IPS DF 4.7 (cell line): ENCODE results near the gene TUBA4B.

Experiments used
- DNase-seq: peaks from one replicate; pipeline ENCODE4 v3.0.0-alpha.2; 2013; ENCODE audit warnings: low spot score; ENCODE audit errors: extremely low read depth

TUBA4B gene

DNA sequence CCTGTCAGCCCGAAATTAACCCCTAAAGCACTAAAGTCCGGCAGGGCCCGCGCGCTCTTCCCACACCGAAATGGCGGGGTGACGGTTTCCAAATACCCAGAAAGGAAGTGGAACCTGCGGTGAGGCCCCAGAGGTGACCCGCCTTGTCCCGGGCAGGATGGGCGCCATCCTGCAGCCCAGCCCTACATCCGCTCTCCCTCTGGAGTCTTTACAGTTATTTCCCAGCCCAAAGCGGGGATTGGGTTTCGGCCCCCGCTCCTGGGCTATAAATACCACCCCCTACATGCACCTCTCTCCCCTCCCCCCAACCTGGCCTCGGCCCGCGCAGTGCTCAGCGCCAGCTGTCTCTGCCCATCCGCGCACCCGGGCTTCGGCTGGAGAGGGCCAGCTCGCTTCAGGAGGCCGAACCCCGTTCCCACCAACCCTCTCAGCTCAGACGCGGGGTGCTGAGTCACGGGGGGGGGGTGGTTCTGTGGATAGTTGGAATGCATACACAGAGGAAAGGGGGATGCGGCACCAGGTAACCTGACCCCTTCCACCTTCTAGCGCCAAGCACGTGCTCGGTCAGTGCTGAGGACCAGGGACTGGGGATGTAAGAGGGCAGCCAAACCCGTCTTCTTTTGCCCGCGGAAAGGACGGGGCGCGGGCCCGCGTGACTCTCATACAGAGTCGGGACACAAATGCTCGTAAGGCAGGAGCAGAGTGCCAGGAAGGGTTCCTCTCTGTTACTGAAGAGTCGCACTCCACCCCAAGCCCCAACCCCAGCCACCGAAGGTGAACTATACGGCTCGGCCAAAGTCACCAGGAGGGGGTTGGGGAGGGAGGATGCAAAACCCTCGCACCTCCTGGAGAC, at the start of gene TUBA4B:
TUBA4B (plus strand) TSS at position 344 of the 853 bp plus-strand sequence; CDS start at position 509, 165 bp downstream.
- DNase-seq: no peak

DNA sequence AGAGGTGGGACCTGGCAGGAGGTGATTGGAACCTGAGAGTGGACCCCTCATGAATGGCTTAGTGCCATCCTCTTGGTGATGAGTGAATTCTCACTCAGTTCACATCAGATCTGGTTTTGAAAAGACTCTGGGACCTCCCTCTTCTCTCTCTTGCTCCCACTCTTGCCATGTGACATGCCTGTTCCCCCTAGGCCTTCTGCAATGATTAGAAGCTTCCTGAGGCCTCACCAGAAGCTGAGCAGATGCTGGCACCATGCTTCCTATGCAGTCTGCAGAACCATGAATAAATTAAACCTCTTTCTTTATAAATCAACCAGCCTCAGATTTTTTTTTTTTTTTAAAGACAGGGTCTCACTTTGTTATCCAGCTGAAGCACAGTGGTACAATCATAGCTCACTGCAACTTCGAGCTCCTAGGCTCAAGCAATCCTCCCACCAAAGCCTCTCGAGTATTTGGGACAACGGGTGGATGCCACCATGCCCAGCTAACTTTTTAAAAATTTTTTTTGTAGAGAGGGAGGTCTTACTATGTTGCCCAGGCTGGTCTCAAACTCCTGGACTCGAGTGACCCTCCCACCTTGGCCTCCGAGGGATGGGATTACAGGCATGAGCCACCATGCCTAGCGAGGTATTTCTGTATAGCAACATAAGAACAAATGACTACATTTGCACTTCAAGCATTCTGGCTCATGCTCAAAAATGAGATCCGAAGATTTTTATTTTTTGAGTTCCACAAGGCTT, 48.4 kb upstream of the TUBA4B start:
- DNase-seq: no peak

DNA sequence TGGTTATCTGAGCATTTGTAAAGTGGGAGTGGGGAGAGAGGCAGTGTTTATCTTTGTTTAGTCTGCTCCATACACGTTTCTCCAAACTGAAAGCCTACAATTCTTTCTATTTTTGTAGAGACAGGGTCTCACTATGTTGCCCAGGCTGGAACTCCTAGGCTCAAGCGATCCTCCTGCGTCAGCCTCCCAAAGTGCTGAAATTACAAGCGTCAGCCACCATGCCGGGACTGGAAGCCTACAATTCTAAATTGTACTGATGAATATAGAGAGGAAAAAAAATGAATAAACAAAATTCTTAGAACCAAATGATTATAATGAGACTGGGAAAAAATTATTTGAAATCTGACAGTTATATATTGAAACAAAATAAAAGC, 47.9 kb upstream of the TUBA4B start:
- DNase-seq: no peak

DNA sequence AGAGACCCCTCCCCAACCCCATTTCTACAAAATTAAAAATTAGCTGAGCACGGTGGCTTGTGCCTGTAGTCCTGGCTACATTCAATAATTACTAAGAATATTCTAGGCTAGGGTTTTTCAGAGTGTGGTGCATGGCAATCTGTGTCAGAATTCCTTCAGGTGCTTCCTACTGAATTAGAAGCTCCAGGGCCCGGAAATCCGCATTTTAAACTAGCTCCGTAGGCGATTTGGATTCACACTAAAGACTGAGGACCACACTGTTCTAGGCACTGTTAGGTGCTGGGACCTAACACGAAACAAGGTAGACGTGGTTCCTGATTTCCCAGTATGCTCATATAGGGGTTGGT, 47.1 kb upstream of the TUBA4B start:
- DNase-seq: no peak

DNA sequence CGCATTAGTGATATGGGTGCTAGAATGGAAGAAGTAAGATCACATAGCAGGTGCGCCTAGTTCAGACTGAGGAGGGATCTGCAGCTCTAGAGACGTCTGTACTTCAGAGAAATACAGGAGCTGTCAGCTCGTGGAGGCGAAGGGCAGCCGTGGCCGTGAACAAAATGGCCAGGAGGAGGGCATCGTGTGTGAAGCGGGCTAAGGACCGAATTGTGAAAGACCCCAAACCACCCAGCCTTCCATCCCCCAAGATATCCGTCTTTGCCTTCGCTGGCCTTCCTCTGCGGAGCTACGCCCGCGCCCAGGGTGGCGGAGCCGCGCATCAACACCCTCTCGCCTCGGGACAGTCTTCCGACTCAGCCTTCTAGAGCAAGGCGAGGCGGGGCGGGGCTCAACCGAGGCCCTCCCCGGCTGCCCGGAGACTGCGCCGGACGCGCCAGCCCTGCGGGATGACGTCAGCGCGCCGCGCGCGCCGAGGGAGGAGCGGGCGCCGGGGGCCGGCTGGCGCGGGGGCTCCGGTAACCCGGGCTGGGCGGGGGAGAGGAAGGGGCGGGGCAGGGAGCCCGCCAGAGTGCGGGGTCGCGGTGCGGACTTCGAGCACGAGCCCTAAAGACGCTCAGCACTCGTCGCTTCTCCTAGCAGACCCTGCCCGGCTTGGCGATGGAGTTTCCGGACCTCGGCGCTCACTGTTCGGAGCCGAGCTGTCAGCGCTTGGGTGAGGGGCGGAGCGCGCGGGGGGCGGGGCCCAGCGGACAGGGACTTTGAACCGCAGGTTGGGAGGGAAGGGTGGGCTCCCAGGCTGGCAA, 46.5 kb upstream of the TUBA4B start, which contains the start of gene ZFAND2B:
ZFAND2B (plus strand) TSS at position 455 of the 806 bp plus-strand sequence; CDS start at position 661, 206 bp downstream.
- no peak for DNase-seq

DNA sequence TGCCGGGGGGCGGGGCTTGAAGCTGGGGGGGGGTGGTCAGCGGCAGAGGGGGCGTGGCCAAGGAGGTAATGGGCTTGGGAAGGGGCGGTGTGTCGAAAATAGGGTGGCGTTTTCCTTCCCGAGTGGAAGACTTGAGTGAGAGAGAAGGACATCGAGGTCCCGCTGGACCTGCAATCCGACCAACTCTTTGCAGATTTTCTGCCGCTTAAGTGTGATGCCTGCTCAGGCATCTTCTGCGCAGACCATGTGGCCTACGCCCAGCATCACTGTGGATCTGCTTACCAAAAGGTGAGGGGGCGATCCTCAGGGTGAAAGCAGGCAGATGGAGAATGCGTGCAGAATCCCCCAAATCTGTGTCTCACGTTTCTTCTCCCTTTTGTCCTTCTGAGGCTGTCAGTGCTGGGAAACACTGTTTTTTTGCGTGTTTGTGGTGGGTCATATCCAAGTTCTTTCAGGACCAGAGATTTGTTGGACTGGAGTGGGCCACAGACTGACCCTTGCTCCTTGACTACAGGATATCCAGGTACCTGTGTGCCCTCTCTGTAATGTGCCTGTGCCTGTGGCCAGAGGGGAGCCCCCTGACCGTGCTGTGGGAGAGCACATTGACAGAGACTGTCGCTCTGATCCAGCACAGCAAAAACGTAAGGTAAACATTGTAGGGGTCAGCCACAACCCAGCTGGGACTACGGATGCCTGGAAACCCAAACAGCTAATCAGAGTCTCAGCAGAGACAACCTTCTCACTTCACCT, 45.7 kb upstream of the TUBA4B start:
- no peak for DNase-seq

DNA sequence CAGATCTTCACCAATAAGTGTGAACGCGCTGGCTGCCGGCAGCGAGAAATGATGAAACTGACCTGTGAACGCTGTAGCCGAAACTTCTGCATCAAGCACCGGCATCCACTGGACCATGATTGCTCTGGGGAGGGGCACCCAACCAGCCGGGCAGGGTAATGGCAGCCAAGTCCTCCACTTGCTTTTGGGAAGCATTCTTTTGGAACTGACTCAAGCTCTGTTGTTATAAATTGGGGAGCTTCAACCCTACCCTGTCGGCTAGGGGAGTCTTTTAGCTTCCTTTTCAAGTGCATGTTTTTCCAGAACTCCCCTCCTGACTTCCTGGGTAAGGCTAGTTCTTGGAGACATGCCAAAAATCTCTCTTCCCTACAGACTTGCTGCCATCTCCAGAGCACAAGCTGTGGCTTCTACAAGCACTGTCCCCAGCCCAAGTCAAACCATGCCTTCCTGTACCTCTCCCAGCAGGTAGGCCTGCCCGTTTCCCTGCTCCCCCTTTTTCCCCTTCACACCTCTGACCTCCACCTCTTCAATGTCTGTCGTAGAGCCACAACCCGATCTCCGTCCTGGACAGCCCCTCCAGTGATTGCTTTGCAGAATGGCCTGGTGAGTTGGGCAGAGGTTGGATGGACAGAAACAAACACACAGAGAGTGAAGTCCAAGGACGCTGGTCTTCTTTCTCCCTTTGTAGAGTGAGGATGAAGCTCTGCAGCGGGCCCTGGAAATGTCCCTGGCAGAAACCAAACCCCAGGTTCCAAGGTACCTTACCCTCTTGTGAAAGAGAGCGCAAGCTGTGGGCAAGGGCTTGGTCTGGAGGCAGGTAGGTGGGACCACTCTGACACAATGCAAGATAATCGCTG, 44.9 kb upstream of the TUBA4B start:
- no peak for DNase-seq

DNA sequence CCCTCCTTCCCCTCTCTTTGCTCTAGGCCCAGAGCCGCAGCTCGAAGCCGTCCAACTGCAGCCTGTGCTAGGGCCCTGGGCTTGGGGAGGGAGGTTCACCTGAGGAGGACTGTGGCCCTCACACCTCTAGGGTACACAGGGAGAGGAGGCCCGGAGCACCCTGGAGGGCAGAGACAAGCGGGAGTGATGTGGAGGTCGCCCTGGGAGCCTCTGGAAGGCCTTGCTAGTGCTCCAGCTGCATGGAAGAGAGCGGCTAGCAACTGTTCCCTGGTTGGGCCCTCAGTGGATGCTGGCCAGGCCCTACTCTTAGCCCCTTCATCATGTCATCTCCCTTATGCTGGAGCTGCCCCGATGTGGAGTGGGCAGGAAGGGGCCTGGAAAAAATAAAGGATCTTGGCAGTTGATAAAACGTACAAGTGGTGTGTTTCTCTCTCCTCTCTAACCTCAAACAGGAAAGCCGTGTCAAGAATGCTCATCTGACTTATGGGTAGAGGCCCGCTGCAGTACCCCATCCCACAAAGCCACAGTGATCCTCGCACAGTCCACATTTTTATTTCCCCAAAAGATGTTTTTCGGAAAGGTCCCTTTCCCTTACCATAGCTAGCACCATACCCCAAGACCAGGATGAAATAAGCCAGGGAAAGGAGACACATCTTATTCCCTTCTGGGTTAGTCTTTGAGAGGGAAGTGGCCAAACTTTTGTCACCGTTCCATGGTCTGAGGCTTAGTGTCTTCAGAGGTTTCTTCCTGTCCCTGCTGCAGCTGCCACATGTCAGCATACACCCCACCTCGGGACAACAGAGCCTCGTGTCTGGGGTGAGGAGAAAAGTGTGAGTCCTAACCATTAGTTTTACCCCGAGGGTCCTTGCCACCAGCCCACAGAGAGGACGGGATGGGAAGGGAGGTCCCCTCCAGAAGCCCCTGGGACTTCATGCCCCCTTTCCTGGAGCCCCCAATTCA, 43.5 kb upstream of the TUBA4B start:
- DNase-seq: no peak

DNA sequence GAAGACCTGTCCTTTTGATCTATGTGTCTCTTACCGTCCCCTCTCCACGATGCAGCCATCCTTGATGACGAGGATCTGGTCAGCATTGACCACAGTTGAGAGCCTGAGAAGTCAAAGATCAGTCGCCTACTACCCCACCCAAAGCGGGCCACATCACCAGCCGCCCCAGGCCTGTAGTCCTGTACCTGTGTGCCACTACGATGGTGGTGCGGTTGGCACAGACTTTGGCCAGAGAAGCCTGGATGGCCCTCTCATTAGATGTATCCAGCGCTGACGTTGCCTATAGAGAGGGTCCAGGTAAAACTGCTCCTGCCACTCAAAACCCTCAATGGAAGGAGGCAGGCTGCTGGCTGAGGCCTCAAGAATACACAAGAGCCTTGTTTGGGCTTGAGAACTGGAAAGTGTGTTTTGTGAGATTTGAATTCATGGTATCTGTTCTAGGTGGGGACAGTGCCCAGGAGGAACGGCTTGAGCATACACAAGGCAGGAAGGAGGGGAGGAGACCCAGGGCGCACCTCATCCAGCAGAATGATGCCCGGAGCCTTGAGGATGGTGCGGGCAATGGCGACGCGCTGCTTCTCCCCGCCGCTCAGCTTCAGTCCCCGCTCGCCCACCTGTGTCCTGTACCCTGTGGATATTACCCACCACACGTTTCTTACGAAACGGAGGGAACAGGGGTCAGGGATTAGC, 42.7 kb upstream of the TUBA4B start:
- no peak for DNase-seq

DNA sequence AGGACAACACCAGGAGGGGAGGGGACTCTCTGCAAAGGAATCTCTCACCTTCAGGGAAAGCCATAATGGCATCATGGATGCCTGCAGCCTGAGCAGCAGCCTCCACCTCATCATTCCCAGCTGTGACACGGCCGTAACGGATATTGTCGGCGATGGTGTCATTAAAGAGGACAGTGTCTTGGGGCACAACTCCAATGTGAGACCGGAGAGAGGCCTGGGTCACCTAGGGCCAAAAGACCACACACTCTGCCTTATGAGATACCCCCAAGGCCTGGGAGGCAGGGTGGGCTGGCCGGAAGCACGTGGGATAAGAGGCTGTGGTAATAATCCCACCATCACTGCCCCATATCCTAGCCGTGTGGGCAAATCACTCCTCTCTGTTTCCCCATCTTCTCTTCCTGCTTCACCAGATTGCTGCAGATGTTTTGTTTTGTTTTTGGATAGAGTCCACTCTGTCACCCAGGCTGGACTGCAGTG, 42.1 kb upstream of the TUBA4B start:
- DNase-seq: no peak

DNA sequence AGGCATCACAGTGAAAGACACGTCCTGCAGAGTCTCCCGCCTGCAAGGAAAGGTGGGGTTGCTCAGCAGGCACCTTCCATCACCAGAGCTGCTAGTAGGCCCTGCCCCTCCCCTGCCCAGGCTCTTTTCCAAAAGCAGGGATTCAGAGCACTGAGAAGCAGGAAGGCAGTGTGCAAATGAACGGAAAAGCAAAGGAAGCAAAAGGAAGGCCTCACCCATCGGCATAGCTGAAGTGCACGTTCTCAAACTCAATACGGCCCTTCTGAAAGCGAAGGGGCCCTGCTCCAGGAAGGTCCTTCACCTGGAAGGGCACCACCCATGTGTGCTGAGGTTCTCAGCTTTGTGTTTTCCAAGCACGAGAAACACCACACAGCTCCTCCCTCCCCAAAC, 40.0 kb upstream of the TUBA4B start:
- DNase-seq: no peak

DNA sequence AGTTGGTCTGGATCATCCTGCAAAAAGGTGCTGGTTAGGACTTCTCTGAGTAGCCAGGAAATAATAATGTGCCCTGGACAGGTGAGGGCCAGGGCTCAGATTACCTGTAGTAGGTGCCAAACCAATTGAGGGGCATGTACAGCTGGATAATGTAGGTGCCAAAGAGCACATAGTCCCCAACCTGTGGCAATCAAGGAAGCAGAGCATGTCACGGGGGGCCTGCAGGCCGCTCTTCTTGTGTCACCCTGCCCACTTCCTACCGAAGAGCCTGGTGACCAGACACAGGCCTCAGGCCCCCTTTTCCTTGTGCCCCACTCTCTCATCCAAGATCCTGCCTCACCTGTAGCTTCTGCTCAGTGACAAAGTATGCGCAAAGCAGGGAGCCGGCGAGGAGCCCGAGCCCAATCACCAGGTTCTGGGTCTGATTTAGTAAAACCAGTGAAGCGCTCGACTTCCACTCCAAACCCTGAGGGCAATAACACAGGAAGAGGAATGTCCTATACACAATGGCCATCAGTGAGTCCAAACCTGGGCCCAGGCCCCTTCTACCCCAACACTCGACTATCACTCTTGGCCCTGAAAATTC, 39.5 kb upstream of the TUBA4B start:
- no peak for DNase-seq

DNA sequence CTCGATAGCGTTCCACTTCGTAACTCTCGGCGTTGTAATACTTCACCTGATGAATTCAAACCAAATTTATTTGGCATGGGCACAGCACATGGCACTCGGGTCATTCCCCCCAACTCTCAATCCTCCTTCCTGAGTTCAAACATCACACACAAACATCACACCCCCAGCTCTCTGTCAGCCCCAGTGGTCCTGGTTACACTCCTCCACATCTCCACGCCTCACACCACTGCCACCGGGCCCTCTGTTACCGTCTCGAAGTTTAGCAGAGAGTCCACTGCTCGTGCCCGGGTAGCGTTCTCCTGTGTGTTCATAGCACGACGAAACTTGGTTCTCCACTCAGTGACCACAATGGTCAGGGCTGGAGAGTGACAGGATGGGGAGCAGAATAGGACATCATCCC, 38.9 kb upstream of the TUBA4B start:
- no peak for DNase-seq

DNA sequence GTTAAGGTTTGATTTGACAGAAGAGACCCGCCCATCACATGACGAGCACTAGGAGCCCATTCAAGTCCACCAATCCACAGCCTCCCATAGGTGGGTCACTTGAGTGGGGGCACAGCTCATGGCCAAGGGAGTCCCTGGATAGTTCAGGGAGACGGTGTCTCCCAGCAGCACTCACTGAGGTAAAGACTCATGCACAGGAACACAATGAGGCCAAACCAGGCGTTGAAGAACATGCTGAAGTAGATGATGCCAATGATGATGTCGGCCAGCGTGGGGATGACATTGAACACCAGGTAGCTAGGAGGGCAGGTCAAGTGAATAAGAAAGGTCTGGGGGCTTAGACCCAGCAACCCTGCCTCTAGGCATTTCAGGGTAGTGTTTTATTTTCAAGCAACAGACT, 38.3 kb upstream of the TUBA4B start:
- no peak for DNase-seq

DNA sequence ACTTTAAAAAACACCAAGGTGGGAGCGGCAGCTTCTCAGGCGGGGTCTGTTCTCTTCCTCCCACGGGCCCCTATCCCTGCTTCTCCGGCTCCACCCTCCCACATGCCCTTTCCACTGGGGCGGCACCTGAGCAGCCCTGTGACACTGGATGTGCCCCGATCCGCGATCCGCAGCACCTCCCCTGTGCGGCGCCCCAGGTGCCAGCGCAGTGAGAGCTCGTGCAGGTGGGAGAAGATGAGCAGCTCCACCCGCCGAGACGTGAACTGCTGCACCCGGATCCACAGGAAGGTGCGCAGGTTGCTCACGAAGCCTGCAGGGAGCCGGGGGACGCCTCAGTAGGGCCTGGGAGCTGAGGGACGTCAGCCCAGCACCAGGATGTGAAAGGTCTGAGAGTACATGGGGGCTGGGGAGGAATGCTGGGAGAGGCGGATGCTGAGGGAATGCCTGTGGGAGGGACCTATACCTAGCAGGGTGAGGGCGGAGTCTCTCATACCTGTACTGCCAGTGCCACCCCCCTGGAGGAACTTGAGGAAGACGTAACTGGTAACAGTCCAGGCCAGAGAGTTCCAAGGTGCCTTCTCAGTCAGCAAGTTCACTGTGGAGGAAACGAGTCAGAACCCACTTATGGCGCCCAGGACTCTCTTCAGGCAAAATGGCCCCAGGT, 37.0 kb upstream of the TUBA4B start:
- DNase-seq: no peak

DNA sequence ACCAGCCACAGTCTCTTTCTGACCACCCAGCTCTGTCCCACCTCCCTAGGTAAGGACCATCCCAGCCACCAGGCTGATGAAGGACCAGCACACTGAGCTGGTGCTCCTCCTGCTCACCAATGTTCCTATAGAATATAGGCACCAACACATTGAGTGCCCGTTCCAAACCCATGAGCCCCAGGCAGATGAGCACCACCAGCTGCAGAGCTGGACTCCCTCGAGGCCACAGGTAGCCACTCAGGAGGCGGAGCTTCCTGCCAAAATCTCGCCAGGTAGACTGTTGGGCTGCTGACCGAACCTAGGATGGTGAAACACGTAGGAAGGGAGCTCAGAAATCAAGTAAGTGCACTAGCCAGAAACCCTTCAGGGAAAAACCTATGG, 36.5 kb upstream of the TUBA4B start:
- DNase-seq: no peak

DNA sequence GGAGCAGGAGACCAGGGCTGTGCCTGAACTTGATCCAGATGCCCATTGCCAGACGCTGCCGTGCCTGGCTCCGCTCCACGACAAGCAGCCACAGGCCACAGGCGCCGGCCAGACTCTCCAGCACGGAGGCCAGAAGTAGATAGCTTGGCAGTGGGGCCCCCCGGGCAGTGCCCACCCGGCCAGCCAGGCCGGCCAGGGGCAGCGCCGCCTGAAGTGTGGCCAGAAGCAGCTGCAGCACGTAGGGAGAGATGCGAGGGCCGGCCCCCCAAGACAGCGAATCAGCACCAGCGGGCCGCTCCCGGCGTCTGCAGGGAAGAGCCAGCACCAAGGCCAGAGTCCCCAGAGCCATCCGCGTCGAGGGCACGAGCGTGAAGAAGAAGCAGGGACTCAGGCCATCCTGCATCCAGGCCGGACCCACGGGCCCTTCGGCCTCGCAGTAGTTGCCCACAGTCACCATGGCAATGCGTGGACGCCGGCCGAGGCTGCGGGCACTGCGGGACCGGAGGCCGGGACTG, 34.8 kb upstream of the TUBA4B start:
- no peak for DNase-seq
